CD4-positive, CD25-positive, alpha-beta regulatory T cell (primary cell): Measurements from ENCODE around the gene CNOT10. TPM values are rescaled to one million over a fixed set of nuclear protein-coding genes. Genes with fewer than 3 reads are reported as not detected.
A peak's percentile ranks its signal among the peaks of the same experiment; 100 is the strongest.

ENCODE experiments used
- ATAC-seq, 2 donors: fragments of 150-1000 bp; cut with Tn5 transposase; one replicate each; pipeline ENCODE4 v1.10.0; 2021; ENCODE audit warnings: low read depth in 2 of 2, moderate number of reproducible peaks in 2 of 2, moderate library complexity in 1 of 2
- DNase-seq, 3 donors: peaks; one replicate each; pipeline versions ENCODE4 v3.0.0 to v3.0.0-alpha.2; 2012 to 2022; ENCODE audit warnings: mixed read lengths in 1 of 3
- H3K27ac ChIP-seq: one replicate; pipeline ENCODE4 v1.7.0; 2013; ENCODE audit warnings: mild to moderate bottlenecking, low read length; ENCODE audit not compliant: insufficient read depth, poor library complexity, severe bottlenecking
- H3K27me3 ChIP-seq: one replicate; pipeline ENCODE4 v1.7.0; 2013; ENCODE audit warnings: low read length; ENCODE audit not compliant: control insufficient read depth, insufficient read depth
- H3K36me3 ChIP-seq: one replicate; pipeline ENCODE4 v1.7.0; 2013; ENCODE audit warnings: mild to moderate bottlenecking, low read length, moderate library complexity; ENCODE audit not compliant: control insufficient read depth, insufficient read depth
- H3K4me1 ChIP-seq: 2 replicates; pipeline ENCODE4 v1.7.0; 2013; ENCODE audit warnings: mild to moderate bottlenecking, low read length; ENCODE audit not compliant: insufficient read depth, control insufficient read depth, poor library complexity, severe bottlenecking
- H3K4me3 ChIP-seq: one replicate; pipeline ENCODE4 v1.7.0; 2013; ENCODE audit warnings: low read depth, mild to moderate bottlenecking, low read length, moderate library complexity
- H3K9me3 ChIP-seq, 2 experiments: 1 replicate in 1 of 2; 2 replicates in 1 of 2; pipeline ENCODE4 v1.7.0; 2013; ENCODE audit warnings: low read length in 2 of 2, mild to moderate bottlenecking in 1 of 2, moderate library complexity in 1 of 2; ENCODE audit not compliant: control insufficient read depth in 2 of 2
- H3K27ac Mint-ChIP-seq, 3 donors: one replicate each; pipeline ENCODE4 v1.8.0; 2020 to 2022; ENCODE audit warnings: mild to moderate bottlenecking in 3 of 3, mixed read lengths in 3 of 3, moderate library complexity in 2 of 3
- H3K27me3 Mint-ChIP-seq: one replicate; pipeline ENCODE4 v1.8.0; 2022; ENCODE audit warnings: mild to moderate bottlenecking, mixed read lengths
- H3K36me3 Mint-ChIP-seq: one replicate; pipeline ENCODE4 v1.8.0; 2020; ENCODE audit warnings: mixed read lengths
- H3K4me1 Mint-ChIP-seq, 4 donors: one replicate each; pipeline ENCODE4 v1.8.0; 2020 to 2022; ENCODE audit warnings: mixed read lengths in 4 of 4, mild to moderate bottlenecking in 1 of 4
- H3K4me3 Mint-ChIP-seq, 4 donors: one replicate each; pipeline ENCODE4 v1.8.0; 2020 to 2022; ENCODE audit warnings: mild to moderate bottlenecking in 4 of 4, mixed read lengths in 4 of 4, moderate library complexity in 3 of 4
- H3K9me3 Mint-ChIP-seq, 7 donors: one replicate each; pipeline ENCODE4 v1.8.0; 2020 to 2022; ENCODE audit warnings: mixed read lengths in 7 of 7, mild to moderate bottlenecking in 3 of 7, moderate library complexity in 2 of 7
- polyA plus RNA-seq, 4 donors: library from polyadenylated mRNA; unstranded; fragments of 300-500 nt; fragmentation: Illumina TruSeq; gene quantifications; one replicate each; pipeline ENCODE4 v1.2.3, GENCODE V29; 2021
- total RNA-seq: library from RNA; stranded (reverse); gene quantifications from one replicate; pipeline ENCODE4 v1.2.3, GENCODE V29; 2022

Gene CNOT10
- total and polyA plus RNA-seq, 5 donors from 2014 or later, result 29.9 to 33.9 (median 32.3) TPM

DNA sequence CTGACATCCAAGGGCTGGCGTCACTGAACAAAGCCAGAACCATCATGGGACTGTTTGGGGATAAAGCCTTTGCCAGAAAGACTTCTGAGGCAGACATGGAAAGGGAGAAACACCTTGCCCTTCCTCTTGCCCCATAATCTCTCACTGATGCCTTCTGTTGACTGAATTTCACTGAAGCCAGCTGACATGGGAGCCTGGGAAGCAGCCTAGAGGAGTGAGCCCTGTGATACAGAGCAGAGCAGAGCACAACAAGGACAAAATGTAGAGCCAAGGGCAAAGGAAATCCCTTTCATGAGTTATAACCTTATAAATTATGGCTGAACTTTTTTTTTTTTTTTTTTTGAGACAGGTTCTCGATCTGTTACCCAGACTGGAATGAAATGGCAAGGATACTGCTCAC lies 9.8 kb upstream of the CNOT10 start:
- H3K27me3 Mint-ChIP-seq, result peaks cover 27% of the 10 kb centered on the region
- H3K4me3 ChIP-seq, result no peak overlapping the region
- H3K27ac Mint-ChIP-seq, result peak overlapping the region in 1 of 3 donors; percentile 18
- ATAC-seq (no peak), DNase-seq (no peak)
- H3K27me3 ChIP-seq, result peaks cover 2% of the 10 kb centered on the region
- peaks cover 0 to under 1% (median 0%) of the 10 kb centered on the region in 4 donors for H3K4me1 Mint-ChIP-seq
- no peaks in the 10 kb centered on the region for H3K9me3 ChIP-seq
- H3K36me3 ChIP-seq, result no peaks in the 10 kb centered on the region
- H3K4me1 ChIP-seq, result no peaks in the 10 kb centered on the region
- no peaks in the 10 kb centered on the region for H3K36me3 Mint-ChIP-seq
- H3K27ac ChIP-seq, result no peak overlapping the region
- peaks cover 0 to 3% (median 0%) of the 10 kb centered on the region in 7 donors for H3K9me3 Mint-ChIP-seq
- no peak overlapping the region for H3K4me3 Mint-ChIP-seq

DNA sequence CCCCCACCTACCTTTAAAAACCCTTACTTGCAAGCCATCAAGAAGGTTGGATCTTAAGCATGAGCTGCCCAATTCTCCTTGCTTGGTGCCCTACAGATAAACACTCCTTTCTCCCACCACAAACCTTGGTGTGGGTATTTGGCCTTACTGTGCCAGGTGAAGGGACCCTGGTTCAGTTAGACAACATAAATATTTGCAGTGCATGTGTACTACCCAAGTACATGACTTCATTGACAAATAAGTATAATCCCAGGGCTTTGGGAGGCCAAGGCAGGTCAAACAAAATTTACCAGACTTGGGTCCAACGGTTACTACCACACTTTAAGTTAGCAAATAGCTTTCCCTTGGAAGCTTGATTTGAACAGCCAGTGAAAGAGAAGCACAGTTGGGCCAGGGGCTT lies 9.3 kb upstream of the CNOT10 start:
- Histone ChIP-seq H3K36me3 (no peaks in the 10 kb centered on the region), H3K27me3 (peaks cover 2% of the 10 kb centered on the region), H3K27ac (no peak overlapping the region), H3K9me3 (no peaks in the 10 kb centered on the region), H3K4me3 (no peak overlapping the region), H3K4me1 (no peaks in the 10 kb centered on the region)
- peaks cover 0 to 3% (median 0%) of the 10 kb centered on the region in 7 donors for H3K9me3 Mint-ChIP-seq
- no peak overlapping the region for H3K4me3 Mint-ChIP-seq
- H3K27me3 Mint-ChIP-seq, result peaks cover 27% of the 10 kb centered on the region
- H3K27ac Mint-ChIP-seq, result no peak overlapping the region
- H3K4me1 Mint-ChIP-seq, result peaks cover 0 to 5% (median 0%) of the 10 kb centered on the region in 4 donors
- no peak for DNase-seq
- no peaks in the 10 kb centered on the region for H3K36me3 Mint-ChIP-seq
- ATAC-seq, result no peak

GRCh38 chr3:32681811-32682210 lies 3.2 kb upstream of the CNOT10 start:
- H3K27ac ChIP-seq, result no peak overlapping the region
- peak overlapping the region in 1 of 4 donors; percentile 30 for H3K4me3 Mint-ChIP-seq
- H3K9me3 ChIP-seq, result no peaks in the 10 kb centered on the region
- H3K27ac Mint-ChIP-seq, result no peak overlapping the region
- no peak overlapping the region for H3K4me3 ChIP-seq
- no peaks in the 10 kb centered on the region for H3K36me3 ChIP-seq
- no peak for DNase-seq
- H3K27me3 ChIP-seq, result no peaks in the 10 kb centered on the region
- no peaks in the 10 kb centered on the region for H3K36me3 Mint-ChIP-seq
- no peak for ATAC-seq
- peaks cover 10 to 33% (median 21%) of the 10 kb centered on the region in 4 donors for H3K4me1 Mint-ChIP-seq
- peaks cover 18% of the 10 kb centered on the region for H3K27me3 Mint-ChIP-seq
- H3K9me3 Mint-ChIP-seq, result peaks cover 0 to 3% (median 0%) of the 10 kb centered on the region in 7 donors
- peaks cover 19% of the 10 kb centered on the region for H3K4me1 ChIP-seq

DNA sequence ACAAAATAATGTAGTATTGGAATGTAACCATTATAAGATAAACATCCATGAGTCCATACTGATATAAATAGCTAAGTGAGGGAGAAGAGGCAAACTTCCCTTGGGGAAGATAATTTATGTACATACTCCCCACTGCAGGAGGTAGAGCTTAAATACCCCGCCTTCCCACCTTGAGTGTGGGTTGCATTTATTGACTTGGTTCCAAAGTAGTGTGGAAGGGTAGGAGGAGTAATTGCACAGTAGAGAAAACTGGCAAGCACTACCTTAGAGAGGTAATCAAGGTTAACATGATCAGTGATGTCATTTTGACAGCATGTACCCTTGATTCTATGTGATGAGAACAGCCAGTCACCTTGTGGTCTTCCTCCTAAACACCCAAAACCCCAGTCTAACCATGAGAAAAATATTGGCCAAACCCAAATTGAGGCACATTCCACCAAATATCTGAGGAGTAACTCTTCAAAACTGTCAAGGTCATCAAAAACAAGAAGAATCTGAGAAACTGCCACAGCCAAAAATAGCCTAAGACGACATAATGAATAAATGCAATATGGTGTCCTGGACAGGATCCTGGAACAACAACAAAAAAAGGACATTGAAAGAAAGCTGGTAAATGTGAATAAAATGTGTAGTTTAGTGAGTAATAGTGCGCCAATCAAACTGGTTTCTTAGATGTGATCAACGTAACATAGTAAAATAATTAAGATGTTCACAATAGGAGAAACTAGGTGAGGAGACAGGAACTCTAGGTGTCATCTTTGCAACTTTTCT lies 774 bp upstream of the CNOT10 start:
- H3K27ac ChIP-seq, result peak overlapping the region; percentile 91
- Mint-ChIP-seq H3K4me1 (peaks cover 19 to 45% (median 33%) of the 10 kb centered on the region in 4 donors), H3K27ac (peak overlapping the region; percentile 88 to 97 (median 96)), H3K9me3 (peaks cover 0 to 3% (median 0%) of the 10 kb centered on the region in 7 donors), H3K27me3 (peaks cover 14% of the 10 kb centered on the region), H3K4me3 (peak overlapping the region; percentile 92 to 98 (median 95)), H3K36me3 (peaks cover 4% of the 10 kb centered on the region)
- no peak for ATAC-seq
- H3K27me3 ChIP-seq, result no peaks in the 10 kb centered on the region
- no peaks in the 10 kb centered on the region for H3K36me3 ChIP-seq
- no peaks in the 10 kb centered on the region for H3K9me3 ChIP-seq
- H3K4me1 ChIP-seq, result peaks cover 19% of the 10 kb centered on the region
- DNase-seq, result no peak
- H3K4me3 ChIP-seq, result peak overlapping the region; percentile 90

GRCh38 chr3:32685543-32686185 lies 676 bp downstream of the CNOT10 start:
- no peaks in the 10 kb centered on the region for H3K9me3 Mint-ChIP-seq
- peak overlapping the region; percentile 92 to 98 (median 95) for H3K4me3 Mint-ChIP-seq
- no peak for DNase-seq
- H3K36me3 Mint-ChIP-seq, result peaks cover 13% of the 10 kb centered on the region
- Histone ChIP-seq H3K9me3 (no peaks in the 10 kb centered on the region), H3K27me3 (no peaks in the 10 kb centered on the region), H3K4me3 (peak overlapping the region; percentile 87), H3K27ac (peak overlapping the region; percentile 91), H3K4me1 (peaks cover 19% of the 10 kb centered on the region), H3K36me3 (no peaks in the 10 kb centered on the region)
- no peak for ATAC-seq
- peak overlapping the region; percentile 52 to 97 (median 96) for H3K27ac Mint-ChIP-seq
- H3K27me3 Mint-ChIP-seq, result peaks cover 5% of the 10 kb centered on the region
- H3K4me1 Mint-ChIP-seq, result peaks cover 23 to 54% (median 38%) of the 10 kb centered on the region in 4 donors

DNA sequence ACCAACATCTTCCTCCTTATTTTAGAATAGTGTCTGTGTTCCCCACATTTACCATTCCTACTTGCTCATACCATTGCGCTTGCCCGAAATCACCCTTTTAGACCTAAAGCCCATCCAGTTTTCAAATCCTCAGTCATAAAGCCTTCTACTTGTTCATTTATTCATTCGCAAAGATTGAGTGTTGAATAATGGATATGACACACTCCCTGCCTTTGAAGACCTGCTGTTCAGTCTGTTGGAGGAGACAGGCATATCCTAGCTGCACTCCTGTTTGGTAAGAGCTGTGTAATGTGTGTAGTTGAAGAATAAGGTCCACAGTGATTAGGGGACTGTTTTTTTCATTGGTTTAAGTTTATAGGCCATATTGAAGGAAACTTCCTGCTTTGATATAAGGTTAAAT lies 1.7 kb downstream of the CNOT10 start:
- Histone ChIP-seq H3K27ac (peak overlapping the region; percentile 45), H3K9me3 (no peaks in the 10 kb centered on the region), H3K4me3 (peak overlapping the region; percentile 87), H3K4me1 (peaks cover 19% of the 10 kb centered on the region), H3K27me3 (no peaks in the 10 kb centered on the region), H3K36me3 (no peaks in the 10 kb centered on the region)
- Mint-ChIP-seq H3K4me3 (peak overlapping the region; percentile 92 to 98 (median 95)), H3K27me3 (peaks cover 5% of the 10 kb centered on the region), H3K9me3 (no peaks in the 10 kb centered on the region), H3K4me1 (peaks cover 23 to 54% (median 38%) of the 10 kb centered on the region in 4 donors), H3K36me3 (peaks cover 13% of the 10 kb centered on the region), H3K27ac (peak overlapping the region; percentile 40 to 93 (median 84))
- no peak for DNase-seq
- no peak for ATAC-seq

DNA sequence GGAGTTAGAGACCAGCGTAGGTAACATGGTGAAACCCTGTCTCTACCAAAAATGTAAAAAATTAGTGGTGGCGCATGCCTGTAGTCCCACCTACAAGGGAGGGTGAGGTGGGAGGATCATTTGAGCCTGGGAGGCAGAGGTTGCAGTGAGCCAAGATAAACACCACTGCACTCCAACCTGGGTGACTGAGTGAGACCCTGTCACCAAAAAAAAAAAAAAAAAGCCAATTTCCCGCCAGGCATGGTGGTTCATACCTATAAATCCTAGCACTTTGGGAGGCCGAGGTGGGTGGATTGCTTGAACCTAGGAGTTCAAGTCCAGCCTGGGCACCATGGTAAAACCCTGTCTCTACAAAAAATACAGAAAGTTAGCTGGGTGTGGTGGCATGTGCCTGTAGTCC lies 6.9 kb downstream of the CNOT10 start:
- Mint-ChIP-seq H3K27me3 (no peaks in the 10 kb centered on the region), H3K27ac (no peak overlapping the region), H3K4me1 (peaks cover 8 to 47% (median 25%) of the 10 kb centered on the region in 4 donors), H3K4me3 (peak overlapping the region in 1 of 4 donors; percentile 76), H3K9me3 (no peaks in the 10 kb centered on the region), H3K36me3 (peaks cover 16% of the 10 kb centered on the region)
- ATAC-seq, result no peak
- Histone ChIP-seq H3K36me3 (no peaks in the 10 kb centered on the region), H3K4me1 (no peaks in the 10 kb centered on the region), H3K4me3 (no peak overlapping the region), H3K27ac (no peak overlapping the region), H3K27me3 (no peaks in the 10 kb centered on the region), H3K9me3 (no peaks in the 10 kb centered on the region)
- no peak for DNase-seq
